DOHH2 (cell line): ENCODE data around the gene MED13L.
"Not testable (repeated sequence)": the region's sequence is repeated elsewhere in the genome, so short reads cannot be mapped to it uniquely, and the experiment has no call there.

Experiments
- H3F3A ChIP-seq: fragments of 200-600 bp; sonication (generic), shearing (Covaris generic); 2 replicates; pipeline ENCODE4 v1.6.0; 2016; ENCODE audit warnings: antibody characterized with exemption, mild to moderate bottlenecking; ENCODE audit not compliant: control insufficient read depth, insufficient read depth
- H3K27ac ChIP-seq: fragments of 200-600 bp; sonication (generic); 2 replicates; pipeline ENCODE4 v1.5.1; 2014; ENCODE audit warnings: low read depth, mild to moderate bottlenecking, low read length, moderate library complexity
- H3K27me3 ChIP-seq: fragments of 200-600 bp; sonication (generic); 2 replicates; pipeline ENCODE4 v1.6.1; 2014; ENCODE audit warnings: mild to moderate bottlenecking, low read length, mixed read lengths; ENCODE audit not compliant: control insufficient read depth
- H3K36me3 ChIP-seq: fragments of 200-600 bp; sonication (generic); 2 replicates; pipeline ENCODE4 v1.6.1; 2014; ENCODE audit warnings: mild to moderate bottlenecking, low read length, moderate library complexity, mixed read lengths; ENCODE audit not compliant: control insufficient read depth
- H3K4me1 ChIP-seq: fragments of 200-600 bp; sonication (generic); 2 replicates; pipeline ENCODE4 v1.6.1; 2014; ENCODE audit warnings: mild to moderate bottlenecking, low read length, mixed read lengths; ENCODE audit not compliant: control insufficient read depth
- H3K4me2 ChIP-seq: fragments of 200-600 bp; sonication (generic); 2 replicates; pipeline ENCODE4 v1.6.0; 2014; ENCODE audit warnings: mild to moderate bottlenecking, low read length, moderate library complexity
- H3K4me3 ChIP-seq: fragments of 200-600 bp; sonication (generic); 2 replicates; pipeline ENCODE4 v1.5.1; 2014; ENCODE audit warnings: mild to moderate bottlenecking, low read length, mixed read lengths
- H3K79me2 ChIP-seq: fragments of 200-600 bp; sonication (generic); 2 replicates; pipeline ENCODE4 v1.6.1; 2014; ENCODE audit warnings: mild to moderate bottlenecking, low read length, mixed read lengths; ENCODE audit not compliant: control insufficient read depth
- H3K9me2 ChIP-seq: fragments of 200-600 bp; sonication (generic); replicated peaks from 2 replicates; pipeline ENCODE4 v1.6.1; 2014; ENCODE audit warnings: mild to moderate bottlenecking, low read length, mixed read lengths; ENCODE audit not compliant: control insufficient read depth
- H3K9me3 ChIP-seq: fragments of 200-600 bp; sonication (generic); 2 replicates; pipeline ENCODE4 v1.6.1; 2014; ENCODE audit warnings: antibody characterized with exemption, low read length, mixed read lengths; ENCODE audit not compliant: control insufficient read depth, insufficient read depth
- H4K20me1 ChIP-seq: fragments of 200-600 bp; sonication (generic); 2 replicates; pipeline ENCODE4 v1.6.0; 2014; ENCODE audit warnings: low read depth, mild to moderate bottlenecking, antibody characterized with exemption, low read length, moderate library complexity; ENCODE audit not compliant: control insufficient read depth, insufficient read depth
- CTCF ChIP-seq: fragments of 200-600 bp; sonication (generic); IDR thresholded peaks from one replicate; pipeline ENCODE4 v1.5.1; 2014; ENCODE audit warnings: antibody characterized with exemption, mild to moderate bottlenecking, low read depth, low read length; ENCODE audit not compliant: poor library complexity, severe bottlenecking
- EZH2phosphoT487 ChIP-seq: fragments of 200-600 bp; sonication (generic); IDR thresholded peaks from 2 replicates; pipeline ENCODE4 v1.6.1; 2017; ENCODE audit warnings: borderline replicate concordance, mild to moderate bottlenecking, antibody characterized with exemption, low read length, moderate library complexity, mixed read lengths

Gene MED13L

GRCh38 chr12:116037941-116038837 is 239.3 kb downstream of the MED13L start:
- no peaks in the 10 kb centered on the region for H3K79me2 ChIP-seq

GRCh38 chr12:116033765-116034164 is 243.7 kb downstream of the MED13L start:
- no peak for TF ChIP-seq CTCF
- no peak for TF ChIP-seq EZH2phosphoT487
- no peaks in the 10 kb centered on the region for H3K4me1 ChIP-seq
- no peaks in the 10 kb centered on the region for H3F3A ChIP-seq
- H3K4me3 ChIP-seq, result no peak overlapping the region
- H3K9me2 ChIP-seq, result no peaks in the 10 kb centered on the region
- no peaks in the 10 kb centered on the region for H4K20me1 ChIP-seq
- no peak overlapping the region for H3K27ac ChIP-seq
- H3K36me3 ChIP-seq, result no peaks in the 10 kb centered on the region
- H3K9me3 ChIP-seq, result no peaks in the 10 kb centered on the region
- H3K4me2 ChIP-seq, result no peak overlapping the region
- no peaks in the 10 kb centered on the region for H3K79me2 ChIP-seq
- no peaks in the 10 kb centered on the region for H3K27me3 ChIP-seq

More at GRCh38 chr12:116037941-116038837, 239.3 kb downstream of the MED13L start:
- TF ChIP-seq CTCF, result no peak
- no peak for TF ChIP-seq EZH2phosphoT487
- H3F3A ChIP-seq, result no peaks in the 10 kb centered on the region
- H3K36me3 ChIP-seq, result no peaks in the 10 kb centered on the region
- H3K4me2 ChIP-seq, result no peak overlapping the region
- no peaks in the 10 kb centered on the region for H3K9me3 ChIP-seq
- H3K4me1 ChIP-seq, result no peaks in the 10 kb centered on the region
- no peaks in the 10 kb centered on the region for H4K20me1 ChIP-seq
- no peak overlapping the region for H3K27ac ChIP-seq
- H3K4me3 ChIP-seq, result no peak overlapping the region
- H3K9me2 ChIP-seq, result no peaks in the 10 kb centered on the region
- H3K27me3 ChIP-seq, result no peaks in the 10 kb centered on the region

- not testable (repeated sequence) for H3K9me3 ChIP-seq, H3F3A ChIP-seq, H3K9me2 ChIP-seq, H3K36me3 ChIP-seq, H3K4me1 ChIP-seq, H3K27me3 ChIP-seq, H3K27ac ChIP-seq, H3K4me2 ChIP-seq, H3K4me3 ChIP-seq, H3K79me2 ChIP-seq, H4K20me1 ChIP-seq
Measured at GRCh38 chr12:116031624-116032023, 245.9 kb downstream of the MED13L start.

- Histone ChIP-seq H3K4me3 (no peak overlapping the region), H4K20me1 (no peaks in the 10 kb centered on the region), H3K9me2 (no peaks in the 10 kb centered on the region), H3F3A (no peaks in the 10 kb centered on the region), H3K4me2 (no peak overlapping the region), H3K4me1 (peaks cover 6% of the 10 kb centered on the region; the same call in 1 of the 2 replicates), H3K9me3 (no peaks in the 10 kb centered on the region), H3K27ac (no peak overlapping the region), H3K36me3 (no peaks in the 10 kb centered on the region), H3K27me3 (no peaks in the 10 kb centered on the region), H3K79me2 (no peaks in the 10 kb centered on the region)
- no peak for TF ChIP-seq CTCF
- no peak for TF ChIP-seq EZH2phosphoT487
Measured at GRCh38 chr12:116028619-116029018, 248.9 kb downstream of the MED13L start.
